ENCODE measurements around the gene TXN2. TPM values are rescaled to one million over a fixed set of nuclear protein-coding genes. Genes with fewer than 3 reads are reported as not detected.
A peak's percentile ranks its signal among the peaks of the same experiment; 100 is the strongest.
"Not testable (repeated sequence)": the region's sequence is repeated elsewhere in the genome, so short reads cannot be mapped to it uniquely, and the experiment has no call there.

The TXN2 gene
- total RNA-seq, result 100 to 1,000 TPM; 115 TPM

DNA sequence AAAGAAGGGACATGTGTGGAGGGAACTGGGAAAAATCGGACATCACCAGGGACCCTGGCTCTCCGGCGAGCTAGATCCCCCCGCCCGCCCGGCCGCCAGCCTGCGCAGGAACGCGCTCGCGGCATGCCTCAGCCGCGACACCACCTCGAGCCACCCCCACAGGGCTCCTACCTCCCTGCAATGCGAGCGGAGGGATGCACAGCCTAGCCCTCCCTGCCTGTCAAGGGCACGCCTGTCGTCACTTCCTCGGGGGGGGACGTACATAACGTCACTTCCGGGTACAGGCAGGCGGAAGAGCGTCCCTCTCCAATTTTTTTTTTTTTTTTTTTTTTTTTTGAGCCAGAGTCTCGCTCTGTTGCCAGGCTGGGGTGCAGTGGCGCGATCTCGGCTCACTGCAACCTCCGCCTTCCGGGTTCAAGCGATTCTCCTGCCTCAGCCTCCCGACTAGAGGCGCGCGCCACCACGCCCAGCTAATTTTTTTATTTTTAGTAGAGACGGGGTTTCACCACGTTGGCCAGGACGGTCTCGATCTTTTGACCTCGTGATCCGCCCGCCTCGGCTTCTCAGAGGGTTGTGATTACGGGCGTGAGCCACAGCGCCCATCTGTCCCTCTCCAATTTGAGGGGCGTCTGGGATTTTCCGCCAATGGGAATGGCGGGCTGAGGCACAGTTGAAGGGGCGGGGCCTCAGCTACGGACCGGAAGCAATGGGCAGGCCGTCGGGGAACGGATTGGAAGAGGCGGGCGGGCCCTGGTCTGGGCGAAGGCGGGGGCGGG, at the start of gene TXN2:
TXN2 (minus strand) TSS at position 248 of the 776 bp plus-strand sequence. CDS start 803 bp downstream, outside the sequence.
- peak within 1 kb of the TSS; percentile 96 for H3K27ac Mint-ChIP-seq
- peak; percentile 93 to 95 for ATAC-seq (replicated peaks in 1 of 2)
- H3K36me3 Mint-ChIP-seq (ENCODE audit: insufficient read depth in 2 of 2), result peaks cover 7 to 13% of the 10 kb centered on the region in 2 donors
- H3K4me3 Mint-ChIP-seq, result peak within 1 kb of the TSS; percentile 94 to 98
- no peaks in the 10 kb centered on the region for H3K27me3 Mint-ChIP-seq (ENCODE audit: low read depth)
- DNase-seq, result peak; percentile 95 to 96
- peaks cover 18% of the 10 kb centered on the region for H3K4me1 Mint-ChIP-seq (ENCODE audit: low read depth)
- H3K9me3 Mint-ChIP-seq, result no peaks in the 10 kb centered on the region

- H3K27me3 Mint-ChIP-seq (ENCODE audit: low read depth), result no peaks in the 10 kb centered on the region
- peaks cover 41% of the 10 kb centered on the region for H3K4me1 Mint-ChIP-seq (ENCODE audit: low read depth)
- DNase-seq (peak; percentile 98 to 99), ATAC-seq (replicated peaks in 1 of 2) (peak; percentile 95 to 96)
- peak within 1 kb of the TSS; percentile 76 to 89 for H3K4me3 Mint-ChIP-seq
- H3K36me3 Mint-ChIP-seq (ENCODE audit: insufficient read depth in 2 of 2), result peaks cover 11 to 28% of the 10 kb centered on the region in 2 donors
- H3K27ac Mint-ChIP-seq, result peak within 1 kb of the TSS; percentile 96
- peaks cover 0 to 3% of the 10 kb centered on the region in 2 donors for H3K9me3 Mint-ChIP-seq
Observed at GRCh38 chr22:36528795-36529751, 47.6 kb upstream of the TXN2 start, which contains the start of gene EIF3D. Gene EIF3D, minus strand, starts transcription at chr22:36529166. Its CDS starts 3,045 bp downstream, at chr22:36526121.

GRCh38 chr22:36528341-36528740, 46.9 kb upstream of the TXN2 start:
- Mint-ChIP-seq H3K4me1 (ENCODE audit: low read depth) (peaks cover 41% of the 10 kb centered on the region), H3K27me3 (ENCODE audit: low read depth) (no peaks in the 10 kb centered on the region), H3K27ac (peak overlapping the region; percentile 96), H3K36me3 (ENCODE audit: insufficient read depth in 2 of 2) (peaks cover 11 to 33% of the 10 kb centered on the region in 2 donors), H3K9me3 (peaks cover 0 to 3% of the 10 kb centered on the region in 2 donors), H3K4me3 (peak overlapping the region; percentile 76 to 89)
- peak in 1 of 2 donors; percentile 18 for DNase-seq
- no peak for ATAC-seq (replicated peaks in 1 of 2)

GRCh38 chr22:36522662-36523061, 41.2 kb upstream of the TXN2 start:
- peaks cover 19 to 75% of the 10 kb centered on the region in 2 donors for H3K36me3 Mint-ChIP-seq (ENCODE audit: insufficient read depth in 2 of 2)
- no peaks in the 10 kb centered on the region for H3K27me3 Mint-ChIP-seq (ENCODE audit: low read depth)
- H3K9me3 Mint-ChIP-seq, result no peaks in the 10 kb centered on the region
- H3K27ac Mint-ChIP-seq, result peak overlapping the region; percentile 48
- peaks cover 28% of the 10 kb centered on the region for H3K4me1 Mint-ChIP-seq (ENCODE audit: low read depth)
- DNase-seq (no peak), ATAC-seq (replicated peaks in 1 of 2) (no peak)
- H3K4me3 Mint-ChIP-seq, result no peak overlapping the region

DNA sequence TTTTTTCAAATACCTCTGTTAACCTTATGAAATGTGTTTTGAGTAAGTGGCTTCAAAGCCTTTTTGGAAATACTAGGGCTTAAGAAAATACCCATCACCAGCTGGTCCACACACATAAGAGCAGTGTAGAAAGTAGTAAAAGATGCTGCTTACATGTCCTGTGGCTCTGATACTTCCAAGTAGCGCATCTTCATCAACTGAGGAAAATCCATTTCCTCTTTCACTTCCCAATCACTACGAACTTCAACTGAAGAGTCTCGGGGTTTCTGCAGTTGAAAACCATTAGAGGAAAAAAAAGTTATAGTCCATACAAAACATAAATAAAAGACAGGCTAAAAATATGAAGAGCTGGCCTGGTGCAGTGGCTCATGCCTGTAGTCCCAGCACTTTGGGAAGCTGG, 39.0 kb upstream of the TXN2 start:
- H3K9me3 Mint-ChIP-seq, result no peaks in the 10 kb centered on the region
- no peaks in the 10 kb centered on the region for H3K27me3 Mint-ChIP-seq (ENCODE audit: low read depth)
- H3K27ac Mint-ChIP-seq, result no peak overlapping the region
- H3K36me3 Mint-ChIP-seq (ENCODE audit: insufficient read depth in 2 of 2), result peaks cover 31 to 71% of the 10 kb centered on the region in 2 donors
- no peak overlapping the region for H3K4me3 Mint-ChIP-seq
- no peak for DNase-seq
- H3K4me1 Mint-ChIP-seq (ENCODE audit: low read depth), result peaks cover 6% of the 10 kb centered on the region
- no peak for ATAC-seq (replicated peaks in 1 of 2)

- H3K4me3 Mint-ChIP-seq; H3K4me1 Mint-ChIP-seq (ENCODE audit: low read depth); DNase-seq; H3K27ac Mint-ChIP-seq; H3K9me3 Mint-ChIP-seq; ATAC-seq (replicated peaks in 1 of 2); H3K27me3 Mint-ChIP-seq (ENCODE audit: low read depth): not testable (repeated sequence)
- H3K36me3 Mint-ChIP-seq (ENCODE audit: insufficient read depth in 2 of 2), result peaks cover 31 to 71% of the 10 kb centered on the region in 2 donors
Observed at GRCh38 chr22:36519906-36520305, 38.5 kb upstream of the TXN2 start.

- H3K36me3 Mint-ChIP-seq (ENCODE audit: insufficient read depth in 2 of 2), result peaks cover 32 to 58% of the 10 kb centered on the region in 2 donors
- H3K4me3 Mint-ChIP-seq, result no peak overlapping the region
- no peak overlapping the region for H3K27ac Mint-ChIP-seq
- H3K4me1 Mint-ChIP-seq (ENCODE audit: low read depth), result peaks cover 7% of the 10 kb centered on the region
- DNase-seq, result no peak
- no peaks in the 10 kb centered on the region for H3K27me3 Mint-ChIP-seq (ENCODE audit: low read depth)
- ATAC-seq (replicated peaks in 1 of 2), result no peak
- H3K9me3 Mint-ChIP-seq, result no peaks in the 10 kb centered on the region
Observed at GRCh38 chr22:36514766-36515165, 33.3 kb upstream of the TXN2 start.

DNA sequence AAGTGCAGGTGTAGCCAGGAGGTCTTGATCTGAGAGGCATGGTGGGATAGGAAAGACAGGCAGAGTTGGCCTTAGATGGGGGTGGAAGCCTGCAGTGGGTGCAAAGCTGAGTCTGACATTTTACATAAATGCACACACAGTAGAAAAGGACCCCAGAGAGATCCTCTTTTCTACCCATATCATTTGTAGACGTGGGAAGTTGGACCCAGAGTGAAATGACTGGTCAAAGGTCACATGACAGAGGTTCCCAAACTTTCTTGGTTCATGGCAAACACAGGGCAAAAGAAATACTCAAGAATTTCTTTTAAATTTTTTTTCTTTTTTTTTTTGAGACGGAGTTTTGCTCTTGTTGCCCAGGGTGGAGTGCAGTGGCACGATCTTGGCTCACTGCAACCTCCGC, 31.6 kb upstream of the TXN2 start:
- Mint-ChIP-seq H3K36me3 (ENCODE audit: insufficient read depth in 2 of 2) (peaks cover 29 to 45% of the 10 kb centered on the region in 2 donors), H3K4me3 (no peak overlapping the region), H3K27me3 (ENCODE audit: low read depth) (no peaks in the 10 kb centered on the region), H3K4me1 (ENCODE audit: low read depth) (peaks cover 7% of the 10 kb centered on the region), H3K9me3 (no peaks in the 10 kb centered on the region), H3K27ac (no peak overlapping the region)
- DNase-seq, result no peak
- no peak for ATAC-seq (replicated peaks in 1 of 2)

GRCh38 chr22:36512333-36512732, 30.9 kb upstream of the TXN2 start:
- H3K27me3 Mint-ChIP-seq (ENCODE audit: low read depth), result no peaks in the 10 kb centered on the region
- H3K4me1 Mint-ChIP-seq (ENCODE audit: low read depth), result peaks cover 10% of the 10 kb centered on the region
- peaks cover 29 to 43% of the 10 kb centered on the region in 2 donors for H3K36me3 Mint-ChIP-seq (ENCODE audit: insufficient read depth in 2 of 2)
- no peak overlapping the region for H3K27ac Mint-ChIP-seq
- ATAC-seq (replicated peaks in 1 of 2) (no peak), DNase-seq (no peak)
- H3K4me3 Mint-ChIP-seq, result no peak overlapping the region
- peaks cover 0 to 2% of the 10 kb centered on the region in 2 donors for H3K9me3 Mint-ChIP-seq

GRCh38 chr22:36510966-36511881, 29.8 kb upstream of the TXN2 start:
- Mint-ChIP-seq H3K4me1 (ENCODE audit: low read depth) (peaks cover 12% of the 10 kb centered on the region), H3K27ac (no peak overlapping the region), H3K9me3 (peaks cover 0 to 2% of the 10 kb centered on the region in 2 donors), H3K36me3 (ENCODE audit: insufficient read depth in 2 of 2) (peaks cover 22 to 35% of the 10 kb centered on the region in 2 donors), H3K27me3 (ENCODE audit: low read depth) (no peaks in the 10 kb centered on the region), H3K4me3 (no peak overlapping the region)
- no peak for ATAC-seq (replicated peaks in 1 of 2)
- peak; percentile 16 to 37 for DNase-seq

DNA sequence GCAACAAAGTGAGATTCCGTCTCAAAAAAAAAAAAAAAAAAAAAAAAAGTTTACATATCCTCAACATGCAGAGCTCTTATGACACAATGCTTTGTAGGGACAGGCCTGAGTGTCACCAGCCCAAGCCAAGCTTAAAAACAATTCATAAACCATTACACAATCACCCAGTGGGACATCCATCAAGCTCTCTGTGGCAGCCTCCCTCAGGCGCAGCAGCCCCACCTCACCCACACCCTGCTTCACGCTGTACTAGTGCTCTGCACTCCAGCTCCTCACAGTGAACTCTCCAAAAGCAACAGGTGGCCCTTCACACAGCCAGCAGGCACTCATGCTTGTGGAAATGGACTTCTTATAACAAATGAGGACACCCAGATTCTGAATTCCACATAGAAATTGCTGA, 28.9 kb upstream of the TXN2 start:
- H3K36me3 Mint-ChIP-seq (ENCODE audit: insufficient read depth in 2 of 2), result peaks cover 15 to 28% of the 10 kb centered on the region in 2 donors
- ATAC-seq (replicated peaks in 1 of 2) (no peak), DNase-seq (no peak)
- H3K4me3 Mint-ChIP-seq, result no peak overlapping the region
- peaks cover 12% of the 10 kb centered on the region for H3K4me1 Mint-ChIP-seq (ENCODE audit: low read depth)
- peaks cover 0 to 2% of the 10 kb centered on the region in 2 donors for H3K9me3 Mint-ChIP-seq
- no peaks in the 10 kb centered on the region for H3K27me3 Mint-ChIP-seq (ENCODE audit: low read depth)
- H3K27ac Mint-ChIP-seq, result no peak overlapping the region

DNA sequence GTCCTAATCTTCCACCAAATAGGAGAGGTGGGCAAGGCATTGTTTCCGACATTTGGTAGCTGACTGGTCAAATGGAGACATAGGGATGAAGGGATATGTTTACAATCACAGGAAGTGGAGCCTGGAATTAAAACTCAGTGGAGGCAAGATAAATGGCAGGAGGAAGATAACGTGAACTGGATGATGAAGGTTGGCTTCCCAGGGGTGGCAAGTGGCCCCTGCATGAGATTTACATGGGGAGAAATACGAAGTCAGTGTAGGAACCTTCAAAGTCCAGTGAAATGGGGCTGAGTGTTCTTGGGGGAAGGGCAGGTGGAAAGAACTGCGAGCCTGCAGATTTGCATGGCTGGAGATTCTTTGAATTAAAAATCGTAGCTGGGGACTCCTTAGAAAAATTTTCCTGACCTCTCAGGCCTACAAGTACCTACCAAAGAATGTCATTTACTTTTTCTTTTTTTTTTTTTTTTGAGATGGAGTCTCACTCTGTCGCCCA, 26.1 kb upstream of the TXN2 start:
- ATAC-seq (replicated peaks in 1 of 2), result no peak
- Mint-ChIP-seq H3K27me3 (ENCODE audit: low read depth) (no peaks in the 10 kb centered on the region), H3K9me3 (peaks cover 0 to 2% of the 10 kb centered on the region in 2 donors), H3K4me1 (ENCODE audit: low read depth) (peaks cover 20% of the 10 kb centered on the region), H3K36me3 (ENCODE audit: insufficient read depth in 2 of 2) (peaks cover 6 to 14% of the 10 kb centered on the region in 2 donors), H3K4me3 (peak overlapping the region; percentile 83 to 89), H3K27ac (peak overlapping the region; percentile 64)
- no peak for DNase-seq

All from activated T-cell treated with anti-CD3 and anti-CD28 coated beads, Interleukin-2, amount 50 U/mL, for 72 hours (primary cell).